GM12873 (cell line): Measurements from ENCODE around the gene CFAP251.
A peak's percentile ranks its signal among the peaks of the same experiment; 100 is the strongest.

ENCODE experiments used
- CTCF ChIP-seq: IDR thresholded peaks from 2 replicates; pipeline ENCODE4 v1.5.1; 2012; ENCODE audit warnings: low read depth, mild to moderate bottlenecking, moderate library complexity, low read length, control low read depth; ENCODE audit not compliant: insufficient read depth; ENCODE audit errors: missing control alignments

CFAP251 gene

DNA sequence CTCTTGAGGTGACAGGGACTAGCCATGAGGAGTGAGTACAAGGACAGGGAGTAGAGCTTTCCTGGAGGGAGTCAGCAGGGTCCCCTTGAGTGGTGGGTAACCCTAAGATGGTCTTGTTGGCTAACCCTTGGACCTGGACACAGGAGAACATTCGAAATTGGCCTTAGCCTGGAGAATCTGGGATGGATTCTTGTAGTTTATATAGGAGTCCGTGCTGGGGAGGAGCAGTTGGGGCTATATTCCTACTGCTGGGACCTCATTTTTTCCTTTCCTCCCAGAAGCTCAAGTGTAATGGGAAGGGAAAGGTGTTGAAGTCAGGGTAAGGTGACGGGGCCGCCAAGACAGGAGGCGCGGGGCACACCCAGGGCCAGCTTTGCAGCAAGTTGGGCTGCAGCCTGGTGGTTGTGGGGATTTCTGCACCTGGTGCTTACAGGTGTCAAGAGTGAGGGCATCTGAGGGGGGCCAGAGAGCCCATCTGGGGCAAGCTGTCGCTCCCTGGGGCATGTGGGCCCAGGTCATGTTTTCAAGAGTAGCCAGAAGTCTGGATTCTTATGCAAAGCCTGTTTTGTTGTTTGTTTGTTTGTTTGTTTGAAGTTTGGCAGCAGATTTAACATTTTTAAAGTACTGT, 108.4 kb downstream of the CFAP251 start:
- TF ChIP-seq CTCF = peak; percentile 18

DNA sequence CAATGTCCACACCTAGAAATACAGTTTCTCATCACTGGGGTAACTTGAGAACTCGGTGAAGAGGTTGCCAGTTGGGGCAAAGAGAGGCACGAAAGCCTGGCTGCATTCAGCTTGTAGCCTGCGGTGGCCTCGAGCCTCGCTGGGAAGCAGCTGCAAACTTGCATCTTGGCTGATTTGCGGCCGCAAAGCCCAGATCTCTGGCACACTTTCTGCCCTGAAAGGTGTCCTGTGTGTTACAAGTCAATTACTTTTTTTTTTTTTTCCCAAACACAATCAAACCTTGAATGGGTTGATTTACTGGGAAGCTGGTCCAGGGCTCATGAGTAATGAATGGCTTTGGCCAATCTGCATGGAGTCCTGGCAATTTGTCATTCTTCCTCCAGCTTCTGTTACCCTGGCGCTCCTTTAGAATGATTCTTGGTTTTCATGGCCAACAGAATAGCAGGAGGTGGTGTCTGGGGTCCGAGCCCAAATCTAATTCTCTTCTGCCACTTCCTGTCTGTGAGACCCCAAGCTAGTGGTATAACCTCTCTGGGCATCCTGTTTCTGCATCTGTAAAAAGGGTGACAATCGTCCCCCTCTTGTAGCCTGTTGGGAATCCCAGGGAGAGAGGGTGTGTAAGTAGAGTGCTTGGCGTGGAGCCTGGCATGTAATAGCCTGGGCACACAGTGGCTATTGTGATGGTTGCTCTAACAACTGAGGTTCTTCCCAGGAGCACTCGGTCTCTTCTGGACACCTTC, 109.9 kb downstream of the CFAP251 start:
- TF ChIP-seq CTCF = no peak

DNA sequence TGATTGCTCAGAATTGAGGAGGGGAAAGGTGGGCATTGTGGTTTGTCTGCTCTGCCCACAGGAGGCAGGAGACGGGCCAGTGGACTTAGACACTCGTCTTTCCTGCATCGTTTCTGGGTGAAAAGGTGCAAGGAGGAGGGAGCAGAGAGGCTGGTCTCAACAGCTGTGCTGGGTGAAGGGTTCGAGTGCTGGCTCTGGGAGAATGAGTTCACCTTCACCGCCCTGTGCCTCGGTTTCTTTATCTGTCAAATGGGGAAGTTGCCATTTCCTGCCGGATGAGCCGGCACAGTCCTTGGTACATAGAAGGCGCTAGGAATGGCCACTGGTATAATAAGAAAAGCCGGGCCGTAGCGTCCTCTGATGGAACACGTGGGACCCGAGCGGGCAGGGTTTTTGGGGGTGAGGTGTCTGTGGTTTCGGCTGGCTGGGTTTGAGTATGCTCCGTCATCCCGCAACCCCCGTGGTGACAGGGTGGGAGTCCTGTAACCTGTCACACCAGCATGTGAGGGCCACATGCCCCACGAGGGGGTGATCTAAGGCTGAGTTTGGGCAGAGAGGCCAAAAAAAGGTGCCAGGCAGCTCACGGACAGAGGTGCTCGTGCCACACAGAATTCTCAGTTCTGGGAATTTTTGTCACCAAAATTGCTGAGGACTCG, 110.6 kb downstream of the CFAP251 start:
- TF ChIP-seq CTCF = peak; percentile 47

- no peak for TF ChIP-seq CTCF
These were observed 111.4 kb downstream of the CFAP251 start for GRCh38 chr12:122029620-122030423.

DNA sequence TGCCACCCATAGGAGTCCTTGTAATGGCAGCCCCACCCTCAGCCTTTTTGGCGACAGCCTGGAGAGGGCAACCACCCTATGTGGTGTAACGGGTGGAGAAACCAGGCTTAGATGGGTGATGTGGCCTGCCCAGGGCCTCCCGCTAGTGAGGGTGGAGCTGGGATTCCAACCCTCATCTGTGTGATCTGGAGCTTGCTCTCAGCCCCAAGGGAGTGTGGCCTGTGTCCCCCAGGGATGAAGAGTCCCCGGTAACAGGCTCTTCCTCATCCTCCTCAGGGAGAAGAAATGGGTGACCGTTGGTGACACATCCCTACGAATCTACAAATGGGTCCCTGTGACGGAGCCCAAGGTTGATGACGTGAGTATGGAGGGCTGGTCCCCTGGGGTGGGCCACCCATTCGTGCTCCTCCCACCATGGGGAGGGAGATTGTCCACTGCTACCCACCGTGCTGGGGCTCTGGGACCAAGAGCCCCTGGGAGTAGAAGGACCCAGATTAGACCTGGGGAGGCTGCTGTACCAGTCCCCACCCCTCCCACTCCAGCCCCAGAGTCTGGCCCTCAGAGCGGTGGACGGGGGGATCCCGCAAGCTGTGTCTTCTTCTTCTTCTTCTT, 112.1 kb downstream of the CFAP251 start:
- TF ChIP-seq CTCF = no peak

GRCh38 chr12:122031342-122032216, 113.2 kb downstream of the CFAP251 start:
- TF ChIP-seq CTCF = peak; percentile 83
